GM21423 (cell line): ENCODE results near the gene GPR158.
A peak's percentile ranks its signal among the peaks of the same experiment; 100 is the strongest.

ENCODE experiments used
- ATAC-seq: cut with Tn5 transposase; IDR thresholded peaks from one replicate; pipeline ENCODE4 v1.9.1; 2021; ENCODE audit warnings: mild to moderate bottlenecking, moderate library complexity; ENCODE audit not compliant: unreplicated experiment

GPR158 gene

DNA sequence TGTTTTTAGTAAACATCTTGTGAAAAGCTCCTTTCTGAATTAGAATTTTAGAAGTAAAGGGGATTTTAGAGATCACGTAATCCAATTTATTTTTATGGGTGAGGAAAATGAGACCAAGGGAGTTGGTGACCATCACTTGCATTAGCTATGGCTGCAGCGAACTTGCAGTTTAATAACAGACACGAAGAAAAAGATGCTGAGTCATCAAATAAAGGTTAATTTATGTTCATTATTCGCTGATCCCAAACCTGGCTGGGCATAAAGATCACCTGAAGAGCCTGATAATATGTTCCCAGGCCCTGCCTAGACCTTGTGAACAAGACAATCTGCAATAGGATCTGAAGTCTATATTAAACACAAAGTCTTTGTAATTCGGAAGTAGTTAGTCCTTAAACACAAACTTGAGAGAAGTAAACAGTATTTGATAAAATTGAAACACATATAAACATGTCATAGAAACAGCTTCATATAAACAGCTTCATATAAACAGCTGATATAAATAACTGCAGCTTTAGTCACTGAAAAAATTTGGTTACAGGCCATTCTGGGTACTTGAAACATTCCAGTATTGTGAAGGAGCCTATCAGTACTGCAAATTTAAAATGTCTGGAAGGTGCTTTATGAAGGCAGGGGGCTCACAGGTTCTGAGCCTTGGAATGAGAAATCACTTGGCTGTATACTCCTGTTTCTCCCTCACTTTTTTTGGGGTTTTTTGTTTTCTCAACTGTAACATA is 16.5 kb downstream of the GPR158 start:
- ATAC-seq = no peak

DNA sequence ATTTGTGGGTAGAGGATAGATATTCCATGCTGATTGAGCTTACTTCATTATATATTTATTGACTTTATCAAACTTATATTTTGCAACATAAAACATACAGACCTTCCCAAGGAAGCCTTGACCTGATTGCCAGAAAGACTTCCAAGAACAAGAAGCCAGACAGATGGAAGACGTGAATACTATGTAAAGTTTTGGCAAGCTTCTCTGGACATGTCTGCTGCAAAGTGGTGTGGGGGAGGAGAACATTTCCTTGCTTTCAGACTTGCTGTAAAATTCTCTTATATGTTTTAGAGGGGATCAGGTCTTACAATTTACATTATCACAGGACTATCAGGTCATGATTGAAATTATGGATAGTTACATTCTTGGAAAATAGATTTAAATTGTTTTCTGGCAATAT is 23.4 kb downstream of the GPR158 start:
- ATAC-seq = no peak

DNA sequence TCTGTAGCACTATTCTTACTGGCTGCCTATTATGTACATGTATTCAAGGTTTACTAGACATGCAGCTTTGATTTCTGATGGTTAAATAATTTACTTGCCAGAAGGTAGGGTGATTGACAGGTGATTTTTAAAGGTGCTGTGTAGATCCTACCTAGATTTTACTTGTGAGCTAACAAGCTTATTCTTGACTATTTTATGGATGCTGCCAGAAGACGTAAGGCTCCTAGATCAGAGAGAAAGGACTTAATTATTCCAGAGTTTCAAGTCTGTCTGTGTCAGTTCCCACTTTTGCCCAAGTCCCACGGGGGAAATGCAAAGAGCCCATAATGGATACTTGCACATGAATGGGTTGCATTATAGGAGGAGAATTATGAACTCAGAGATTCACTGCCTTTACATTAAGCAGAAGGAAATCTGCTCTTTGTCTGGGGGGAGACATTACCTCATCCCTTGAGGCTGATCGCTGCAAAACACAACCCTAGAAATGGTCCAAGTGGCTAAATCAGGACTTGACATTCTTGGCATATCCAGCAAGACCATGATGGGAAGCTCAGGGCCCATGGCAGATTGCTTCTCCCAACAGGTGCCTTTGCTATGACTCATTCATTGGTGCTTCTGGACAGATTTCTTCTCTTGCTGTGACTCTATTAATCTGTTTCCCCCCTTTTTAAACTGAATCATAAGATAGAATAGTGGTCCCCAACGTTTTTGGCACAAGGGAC is 32.1 kb downstream of the GPR158 start:
- ATAC-seq = no peak

DNA sequence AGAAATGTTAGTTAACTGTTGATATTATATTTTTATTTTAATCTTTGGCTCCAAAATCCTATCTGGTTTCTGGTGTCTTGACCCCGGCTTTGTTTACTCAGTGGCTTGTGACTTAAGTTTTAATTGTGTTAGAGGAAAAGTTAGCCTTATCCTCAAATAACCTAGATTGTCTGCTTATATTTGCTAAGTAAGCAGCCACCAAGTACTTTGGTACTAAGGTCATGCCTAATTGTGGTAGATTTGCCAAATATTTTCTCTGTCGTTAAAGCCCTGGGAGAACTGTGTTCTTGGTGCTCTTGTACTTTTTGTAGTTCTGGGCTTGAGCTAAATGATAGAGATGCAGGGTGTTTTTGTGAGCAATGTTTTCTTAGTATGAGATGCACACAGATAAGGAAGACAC is 34.8 kb downstream of the GPR158 start:
- no peak for ATAC-seq

DNA sequence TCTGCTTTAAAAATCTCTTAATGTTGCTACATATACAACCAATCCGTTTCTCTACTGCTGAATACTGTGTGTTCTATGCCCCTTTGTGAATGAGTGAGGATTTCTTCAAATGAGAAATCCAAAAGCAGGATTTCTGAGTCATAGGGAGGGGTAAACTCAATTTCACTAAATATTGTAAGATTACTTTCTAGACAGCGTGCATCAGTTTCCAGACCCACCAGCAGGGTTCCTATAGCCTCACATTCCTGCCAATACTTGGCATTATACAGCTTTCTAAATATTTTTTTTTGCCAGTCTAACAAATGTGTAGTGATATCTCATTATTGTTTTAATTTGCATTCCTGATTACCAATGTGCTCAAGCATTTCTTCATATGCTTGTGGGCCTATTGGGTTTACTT is 35.5 kb downstream of the GPR158 start:
- ATAC-seq = no peak

DNA sequence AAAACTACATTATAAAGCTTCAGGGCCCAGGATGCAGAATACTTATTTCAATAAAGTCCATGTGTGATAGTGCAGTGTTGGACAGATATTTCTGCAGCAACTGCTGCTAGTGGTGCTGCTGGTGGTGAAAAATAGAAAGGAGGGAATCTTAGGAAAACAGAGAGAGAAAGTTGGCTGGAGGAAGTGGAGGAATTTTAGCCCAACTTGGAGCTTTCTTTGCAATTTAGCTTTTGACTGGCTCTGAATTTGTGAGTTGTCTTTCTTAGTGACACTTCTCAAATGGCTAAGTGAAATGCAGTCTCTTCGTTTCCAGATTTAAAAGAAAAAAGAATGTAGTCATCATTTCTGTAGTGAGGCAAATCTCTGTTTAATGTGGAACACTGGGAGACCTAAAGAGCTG is 45.4 kb downstream of the GPR158 start:
- no peak for ATAC-seq

DNA sequence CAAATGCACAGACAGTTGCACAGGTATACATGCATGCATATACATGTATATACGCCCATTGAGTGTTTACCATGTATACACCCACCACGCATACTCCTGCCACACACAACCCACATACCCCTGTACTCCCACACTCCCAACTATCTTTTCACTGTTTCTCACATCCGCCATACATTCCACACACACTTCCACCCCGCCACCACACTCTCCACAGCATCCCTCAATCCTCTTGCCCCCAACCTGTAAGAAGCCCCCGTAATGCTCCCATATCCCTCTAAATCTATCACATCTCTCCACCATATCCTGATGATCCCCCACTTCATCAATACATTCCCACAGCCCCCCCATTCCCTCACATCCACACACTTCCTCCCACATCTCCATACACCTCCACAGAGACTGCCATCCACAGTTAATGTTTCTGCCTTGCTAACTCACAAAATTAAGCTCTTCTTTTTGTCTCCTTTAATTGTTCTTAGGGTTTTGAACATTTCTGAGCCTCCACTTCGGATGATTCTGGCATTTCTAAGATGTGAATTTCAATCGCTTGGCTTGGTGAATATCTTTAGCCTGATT is 47.4 kb downstream of the GPR158 start:
- ATAC-seq = no peak

DNA sequence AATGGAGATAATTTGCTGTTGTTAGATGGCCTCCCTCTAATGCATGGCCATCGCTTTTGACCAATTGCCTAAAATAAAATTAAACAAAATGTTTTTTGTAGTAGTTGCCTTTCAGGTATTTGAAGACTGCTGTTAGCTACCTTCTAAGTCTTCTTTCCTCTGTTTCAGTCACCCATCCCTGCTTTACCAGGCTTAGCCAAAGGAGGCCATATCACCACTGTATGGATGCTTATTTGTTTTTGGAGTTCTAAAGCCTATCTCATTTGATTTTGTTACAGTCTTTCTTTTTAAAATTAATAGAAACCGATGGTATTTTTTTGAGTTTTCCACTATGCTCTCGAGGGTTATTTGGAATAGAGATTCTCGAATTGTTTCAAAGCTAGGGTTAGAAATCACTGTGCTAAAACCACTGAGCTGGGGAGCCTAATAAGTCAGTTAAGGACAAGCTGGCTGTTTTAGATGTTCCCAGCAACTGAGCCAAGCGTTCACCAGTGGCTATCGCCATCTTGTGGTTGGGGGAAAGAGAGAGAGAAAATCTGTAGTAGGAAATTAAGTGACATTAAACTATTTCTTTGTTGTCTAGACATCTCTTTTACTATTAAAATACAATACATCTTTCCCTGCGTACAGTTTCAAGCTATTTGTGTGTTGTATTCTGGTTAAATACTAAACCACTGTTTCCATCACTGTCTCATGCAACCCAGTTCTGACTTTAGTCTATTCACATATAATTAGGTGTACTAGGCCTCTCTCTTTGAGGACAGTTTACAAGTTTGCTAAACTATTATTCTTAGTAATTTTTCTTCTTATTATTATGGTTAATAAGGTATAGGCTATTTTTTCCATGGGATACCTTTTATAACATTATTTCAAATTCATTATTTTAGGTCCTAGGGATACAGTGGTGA is 52.2 kb downstream of the GPR158 start:
- ATAC-seq = peak; percentile 46

DNA sequence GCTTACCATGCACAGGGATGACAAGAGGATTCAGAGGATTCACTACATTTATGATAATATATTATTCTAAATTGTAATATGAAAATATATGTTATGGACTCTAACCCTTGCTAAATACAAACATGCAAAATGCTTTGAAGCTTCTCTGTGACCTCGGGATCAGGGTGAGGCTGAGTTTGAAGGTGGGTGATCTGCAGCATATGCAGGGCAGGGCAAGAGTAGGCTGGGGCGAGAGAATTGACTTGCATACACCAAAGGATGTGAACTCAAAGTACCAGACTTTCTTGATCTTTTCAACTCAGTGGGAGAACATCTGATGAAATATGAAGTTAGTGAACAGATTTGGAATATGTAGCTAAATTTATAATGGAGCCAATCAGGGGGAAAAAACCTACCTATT is 57.0 kb downstream of the GPR158 start:
- ATAC-seq = no peak

DNA sequence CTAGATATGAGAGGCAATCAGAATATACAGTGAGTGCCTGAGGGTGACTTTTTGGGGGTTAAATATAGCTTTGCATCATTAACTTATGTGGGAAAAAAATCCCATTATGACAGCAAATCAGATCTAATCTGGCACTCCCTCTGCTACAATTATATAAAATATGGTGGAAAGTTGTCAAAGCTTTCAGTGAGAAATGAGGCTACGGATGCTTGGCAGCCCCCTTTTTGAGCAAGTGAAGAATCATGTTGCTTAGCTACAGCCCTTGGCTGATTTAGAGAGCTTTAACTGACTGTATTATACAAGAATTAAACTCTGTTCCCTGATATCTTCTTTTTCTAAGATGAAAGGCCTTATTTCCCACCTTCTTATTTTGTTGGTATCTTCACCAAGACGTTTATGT is 57.4 kb downstream of the GPR158 start:
- ATAC-seq = no peak

DNA sequence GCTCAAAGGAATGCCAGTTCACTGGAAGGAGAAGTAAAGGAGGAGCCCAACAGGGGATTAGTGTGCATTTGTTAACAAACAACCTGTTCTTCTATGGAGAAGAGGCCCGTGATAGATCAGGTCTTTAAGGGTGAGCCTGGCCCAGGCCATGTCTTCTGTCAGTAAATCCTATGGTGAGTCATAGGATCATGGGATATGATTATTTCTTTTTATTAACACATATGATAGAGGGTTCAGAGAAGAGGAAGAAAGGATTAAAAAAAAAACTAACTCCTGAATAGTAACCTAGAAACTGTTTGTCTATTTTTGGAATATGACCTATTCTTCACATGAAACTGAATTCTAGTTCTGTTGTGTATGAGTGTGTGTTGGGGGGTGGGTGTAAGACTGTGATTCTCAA is 70.4 kb downstream of the GPR158 start:
- no peak for ATAC-seq

DNA sequence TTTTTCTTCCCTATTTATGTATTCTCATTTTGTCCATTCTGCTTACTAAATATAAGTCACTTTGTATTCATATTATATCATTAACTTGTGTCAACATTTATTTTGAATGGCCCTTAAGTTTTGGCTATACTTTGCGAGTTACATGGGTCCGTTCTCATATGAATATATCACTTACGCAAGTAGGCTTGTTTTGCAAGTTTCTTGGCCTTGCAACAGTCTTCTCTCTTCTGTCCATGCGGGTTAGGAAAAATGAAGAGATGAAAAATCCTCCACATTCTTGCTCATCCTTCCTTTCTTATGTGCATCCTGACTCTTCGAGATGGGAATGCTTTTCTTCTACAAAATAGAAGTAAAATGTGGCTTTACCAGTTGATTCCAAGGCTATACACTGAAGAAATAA is 82.8 kb downstream of the GPR158 start:
- ATAC-seq = no peak

DNA sequence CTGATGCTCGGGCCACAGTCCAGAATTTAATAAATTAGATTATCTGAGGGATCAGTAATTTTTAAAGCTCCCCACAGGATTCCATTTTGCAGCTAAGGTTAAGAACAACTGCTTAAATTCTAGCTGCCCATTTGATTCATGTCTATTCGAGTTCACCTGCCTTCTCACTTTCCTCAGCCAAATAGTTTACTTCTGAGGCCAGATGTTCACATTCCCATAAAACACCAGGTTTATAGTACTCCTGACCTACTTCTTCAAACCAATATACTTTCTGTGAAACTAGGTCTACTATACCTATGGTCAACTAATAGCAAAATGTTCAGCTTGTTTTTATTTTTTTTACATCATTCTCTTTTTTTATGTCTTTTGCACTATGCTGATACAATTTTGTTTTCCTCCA is 86.3 kb downstream of the GPR158 start:
- ATAC-seq = no peak

DNA sequence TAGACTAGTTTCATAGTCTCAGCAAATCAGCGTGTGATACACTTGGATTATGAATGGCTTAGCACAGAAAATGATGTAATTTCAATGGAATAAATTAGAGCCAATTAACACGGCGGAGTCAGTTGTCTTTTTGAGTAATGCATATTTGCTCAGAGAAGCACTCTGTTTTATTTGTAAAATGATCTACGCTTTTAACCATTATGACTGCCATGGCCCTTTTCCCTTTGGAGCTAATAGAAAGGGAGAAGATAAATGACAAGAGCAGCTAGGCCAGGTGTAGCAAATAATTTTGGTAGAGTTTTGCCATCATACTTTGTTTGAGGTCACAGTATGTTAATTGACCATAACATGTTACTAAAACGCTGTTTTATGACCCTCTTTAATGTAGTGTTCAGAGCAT is 86.8 kb downstream of the GPR158 start:
- ATAC-seq = no peak

DNA sequence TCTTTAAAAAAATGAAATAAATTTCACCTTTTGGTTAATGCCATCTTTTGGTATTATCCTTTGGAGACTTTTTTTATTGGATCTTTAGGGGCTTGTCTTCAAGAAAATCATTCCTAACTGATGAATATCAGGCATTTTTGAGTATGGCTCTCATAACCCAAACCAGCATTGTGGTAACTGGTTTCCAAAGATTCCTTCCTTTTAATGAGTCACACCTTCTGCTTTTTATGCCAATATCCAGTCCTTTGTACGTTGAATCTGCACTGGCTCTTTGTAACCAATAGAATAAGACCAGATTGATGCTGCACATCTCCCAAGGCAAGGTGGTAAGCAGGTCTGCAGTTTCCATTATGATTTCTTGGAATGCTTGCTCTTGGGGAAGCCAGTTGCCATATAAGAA is 89.1 kb downstream of the GPR158 start:
- no peak for ATAC-seq

DNA sequence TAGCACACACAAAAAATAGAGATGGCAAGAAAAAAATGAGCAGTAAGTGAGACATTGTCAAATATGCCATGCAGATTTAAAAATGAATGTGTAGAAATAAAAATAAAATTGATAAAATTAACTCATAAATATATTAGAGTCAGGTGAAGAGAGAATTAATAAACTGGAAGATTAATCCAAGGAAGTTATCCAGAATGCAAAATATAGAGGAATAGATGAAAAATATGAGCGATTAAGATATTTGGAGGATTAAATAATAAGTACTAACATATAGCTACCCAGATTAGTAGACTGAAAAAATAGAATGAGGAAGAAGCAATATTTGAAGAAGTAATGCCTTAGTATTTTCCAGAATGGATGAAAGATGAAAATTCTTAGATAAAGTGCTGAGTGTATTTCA is 103.4 kb downstream of the GPR158 start:
- ATAC-seq = no peak

DNA sequence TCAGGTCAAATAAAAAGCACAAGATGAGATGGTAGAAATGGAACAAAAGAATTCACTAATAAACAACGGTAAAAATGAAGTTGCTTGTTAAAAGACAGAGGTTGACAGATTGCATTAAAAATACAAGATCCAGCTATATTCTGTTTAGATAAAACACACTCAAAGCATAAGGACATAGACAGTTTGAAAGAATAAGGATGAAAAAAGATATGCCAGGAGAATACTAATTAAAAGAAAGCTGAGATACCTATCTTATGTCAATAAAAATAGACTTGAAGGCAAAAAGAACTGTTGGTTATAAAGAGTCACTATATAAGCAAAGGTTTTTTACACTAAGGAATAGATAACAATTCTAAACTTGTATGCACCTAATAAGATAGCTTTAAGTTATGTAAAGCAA is 105.3 kb downstream of the GPR158 start:
- no peak for ATAC-seq

DNA sequence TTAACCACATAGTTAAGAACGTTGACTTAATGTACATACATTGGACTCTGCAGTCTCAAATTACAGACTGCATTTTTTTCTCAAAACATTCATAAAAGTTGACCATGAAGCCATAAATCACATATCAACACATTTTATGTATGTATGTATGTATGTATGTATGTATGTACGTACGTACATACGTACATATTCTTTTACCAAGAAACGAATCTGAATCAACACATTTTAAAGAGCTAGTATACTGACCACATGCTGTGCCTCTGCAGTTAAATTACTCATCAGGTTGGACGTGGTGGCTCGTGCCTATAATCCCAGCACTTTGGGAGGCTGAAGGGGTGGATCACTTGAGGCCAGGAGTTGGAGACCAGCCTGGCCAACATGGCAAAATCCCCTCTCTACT is 105.8 kb downstream of the GPR158 start:
- no peak for ATAC-seq

DNA sequence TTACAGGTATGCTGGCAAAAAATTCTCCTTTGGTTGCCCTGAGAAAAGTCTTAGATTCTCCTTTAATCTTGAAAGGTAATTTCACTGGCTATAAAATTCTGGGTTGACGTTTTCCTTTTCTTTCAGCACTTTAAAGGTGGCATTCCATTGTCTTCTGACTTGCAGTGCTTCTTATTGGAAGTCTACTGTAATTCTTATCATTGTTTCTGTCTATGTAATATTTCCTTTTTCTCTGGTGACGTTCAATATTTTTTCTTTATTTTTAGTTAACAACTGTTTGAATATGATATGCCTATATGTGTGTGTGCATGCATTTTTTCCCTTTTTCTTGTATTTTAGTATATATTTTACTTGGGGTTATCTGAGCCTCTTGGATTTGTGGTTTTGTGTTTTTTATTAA is 111.0 kb downstream of the GPR158 start:
- no peak for ATAC-seq

DNA sequence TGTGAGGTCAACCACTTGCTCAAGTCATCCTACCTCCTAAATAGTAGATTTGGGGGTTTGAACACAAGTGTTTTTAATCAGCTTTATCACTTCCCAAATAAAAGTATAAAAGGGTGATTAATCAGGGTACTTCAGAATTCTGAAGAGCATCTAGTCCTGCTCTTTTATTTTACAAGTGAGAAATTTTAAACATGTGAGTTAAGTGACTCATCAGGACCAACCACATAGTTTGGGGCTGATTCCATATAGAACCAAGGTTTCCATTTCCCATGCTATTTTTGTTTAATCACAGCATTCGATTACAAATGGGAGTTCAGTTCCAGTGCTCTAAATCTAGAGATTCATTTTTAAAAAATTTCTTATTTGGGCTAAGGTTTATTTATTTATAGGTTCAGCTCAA is 113.4 kb downstream of the GPR158 start:
- ATAC-seq = no peak
